ENCODE results near the gene ZNF501. TPM values are rescaled to one million over a fixed set of nuclear protein-coding genes. Genes with fewer than 3 reads are reported as not detected.

Gene ZNF501
- polyA plus RNA-seq, 1 of the 3 experiments (the other 2 are of a cell fraction) = 1.5 TPM

DNA sequence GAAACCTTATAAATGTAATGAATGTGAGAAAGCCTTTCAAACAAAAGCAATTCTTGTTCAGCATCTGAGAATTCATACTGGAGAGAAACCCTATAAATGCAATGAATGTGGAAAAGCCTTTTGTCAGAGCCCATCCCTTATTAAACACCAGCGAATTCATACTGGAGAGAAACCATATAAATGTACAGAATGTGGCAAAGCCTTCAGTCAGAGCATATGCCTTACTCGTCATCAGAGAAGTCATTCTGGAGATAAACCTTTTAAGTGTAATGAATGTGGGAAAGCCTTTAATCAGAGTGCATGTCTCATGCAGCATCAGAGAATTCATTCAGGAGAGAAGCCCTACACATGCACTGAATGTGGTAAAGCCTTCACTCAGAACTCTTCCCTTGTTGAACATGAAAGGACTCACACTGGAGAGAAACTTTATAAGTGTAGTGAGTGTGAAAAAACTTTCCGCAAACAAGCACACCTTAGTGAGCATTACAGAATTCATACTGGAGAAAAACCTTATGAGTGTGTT is 5.3 kb downstream of the ZNF501 start:
- no peak overlapping the region; a peak in 1 of 4 replicates for H3K4me3 ChIP-seq (ENCODE audit: low read depth in 2 of 2, low read length in 1 of 2)
- no peak overlapping the region for H2AFZ ChIP-seq (ENCODE audit: low read depth)
- no peak for DNase-seq
- 60% methylated on average over 3 of the region's 3 CpGs for WGBS (ENCODE audit: low lambda C conversion rate)
- no peaks in the 10 kb centered on the region for H3K79me2 ChIP-seq (ENCODE audit: insufficient read depth)
- no peak overlapping the region for H3K27ac ChIP-seq (ENCODE audit: low read depth in 2 of 2, low read length in 1 of 2)
- H3K27me3 ChIP-seq (ENCODE audit: insufficient read depth) = no peaks in the 10 kb centered on the region
- peaks cover 26 to 30% of the 10 kb centered on the region in 2 experiments for H3K36me3 ChIP-seq (replicated peaks in 1 of 2; ENCODE audit: control insufficient read depth in 1 of 2, insufficient read depth in 2 of 2, low read length in 1 of 2)
- ChIA-PET CTCF (no interaction called here), POLR2A (no interaction called here)
- TF ChIP-seq, protein P1, sequence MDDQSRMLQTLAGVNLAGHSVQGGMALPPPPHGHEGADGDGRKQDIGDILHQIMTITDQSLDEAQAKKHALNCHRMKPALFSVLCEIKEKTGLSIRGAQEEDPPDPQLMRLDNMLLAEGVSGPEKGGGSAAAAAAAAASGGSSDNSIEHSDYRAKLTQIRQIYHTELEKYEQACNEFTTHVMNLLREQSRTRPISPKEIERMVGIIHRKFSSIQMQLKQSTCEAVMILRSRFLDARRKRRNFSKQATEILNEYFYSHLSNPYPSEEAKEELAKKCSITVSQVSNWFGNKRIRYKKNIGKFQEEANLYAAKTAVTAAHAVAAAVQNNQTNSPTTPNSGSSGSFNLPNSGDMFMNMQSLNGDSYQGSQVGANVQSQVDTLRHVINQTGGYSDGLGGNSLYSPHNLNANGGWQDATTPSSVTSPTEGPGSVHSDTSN (IDR thresholded peaks at IDR 0.05) = no peak
- no peak for TF ChIP-seq GABPA (IDR thresholded peaks at IDR 0.05; ENCODE audit: low read depth)
- TF ChIP-seq FOXM1 (IDR thresholded peaks at IDR 0.05; ENCODE audit: low read depth) = no peak
- no peak for TF ChIP-seq YY1 (IDR thresholded peaks at IDR 0.05; ENCODE audit: low read depth)
- TF ChIP-seq NRF1 (IDR thresholded peaks at IDR 0.05; ENCODE audit: low read depth, low read length) = no peak
- no peak for TF ChIP-seq SIN3A (IDR thresholded peaks at IDR 0.05; ENCODE audit: borderline replicate concordance, low read depth, low read length)
- no peak for TF ChIP-seq SMC3 (IDR thresholded peaks at IDR 0.05; ENCODE audit: low read depth, low read length)
- TF ChIP-seq RFX5 (IDR thresholded peaks at IDR 0.05; ENCODE audit: low read length) = no peak
- TF ChIP-seq TCF12 (IDR thresholded peaks at IDR 0.05) = no peak
- no peak for TF ChIP-seq TEAD4 (IDR thresholded peaks at IDR 0.05; ENCODE audit: borderline replicate concordance, insufficient read depth)
- TF ChIP-seq GATA2 (CRISPR knock-in tag; IDR thresholded peaks at IDR 0.05) = no peak
- no peak for TF ChIP-seq RXRA (IDR thresholded peaks at IDR 0.05; ENCODE audit: borderline replicate concordance, low read depth)
- TF ChIP-seq, protein P2, sequence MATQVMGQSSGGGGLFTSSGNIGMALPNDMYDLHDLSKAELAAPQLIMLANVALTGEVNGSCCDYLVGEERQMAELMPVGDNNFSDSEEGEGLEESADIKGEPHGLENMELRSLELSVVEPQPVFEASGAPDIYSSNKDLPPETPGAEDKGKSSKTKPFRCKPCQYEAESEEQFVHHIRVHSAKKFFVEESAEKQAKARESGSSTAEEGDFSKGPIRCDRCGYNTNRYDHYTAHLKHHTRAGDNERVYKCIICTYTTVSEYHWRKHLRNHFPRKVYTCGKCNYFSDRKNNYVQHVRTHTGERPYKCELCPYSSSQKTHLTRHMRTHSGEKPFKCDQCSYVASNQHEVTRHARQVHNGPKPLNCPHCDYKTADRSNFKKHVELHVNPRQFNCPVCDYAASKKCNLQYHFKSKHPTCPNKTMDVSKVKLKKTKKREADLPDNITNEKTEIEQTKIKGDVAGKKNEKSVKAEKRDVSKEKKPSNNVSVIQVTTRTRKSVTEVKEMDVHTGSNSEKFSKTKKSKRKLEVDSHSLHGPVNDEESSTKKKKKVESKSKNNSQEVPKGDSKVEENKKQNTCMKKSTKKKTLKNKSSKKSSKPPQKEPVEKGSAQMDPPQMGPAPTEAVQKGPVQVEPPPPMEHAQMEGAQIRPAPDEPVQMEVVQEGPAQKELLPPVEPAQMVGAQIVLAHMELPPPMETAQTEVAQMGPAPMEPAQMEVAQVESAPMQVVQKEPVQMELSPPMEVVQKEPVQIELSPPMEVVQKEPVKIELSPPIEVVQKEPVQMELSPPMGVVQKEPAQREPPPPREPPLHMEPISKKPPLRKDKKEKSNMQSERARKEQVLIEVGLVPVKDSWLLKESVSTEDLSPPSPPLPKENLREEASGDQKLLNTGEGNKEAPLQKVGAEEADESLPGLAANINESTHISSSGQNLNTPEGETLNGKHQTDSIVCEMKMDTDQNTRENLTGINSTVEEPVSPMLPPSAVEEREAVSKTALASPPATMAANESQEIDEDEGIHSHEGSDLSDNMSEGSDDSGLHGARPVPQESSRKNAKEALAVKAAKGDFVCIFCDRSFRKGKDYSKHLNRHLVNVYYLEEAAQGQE (IDR thresholded peaks at IDR 0.05; ENCODE audit: low read depth, low read length) = no peak
- TF ChIP-seq, protein P3, sequence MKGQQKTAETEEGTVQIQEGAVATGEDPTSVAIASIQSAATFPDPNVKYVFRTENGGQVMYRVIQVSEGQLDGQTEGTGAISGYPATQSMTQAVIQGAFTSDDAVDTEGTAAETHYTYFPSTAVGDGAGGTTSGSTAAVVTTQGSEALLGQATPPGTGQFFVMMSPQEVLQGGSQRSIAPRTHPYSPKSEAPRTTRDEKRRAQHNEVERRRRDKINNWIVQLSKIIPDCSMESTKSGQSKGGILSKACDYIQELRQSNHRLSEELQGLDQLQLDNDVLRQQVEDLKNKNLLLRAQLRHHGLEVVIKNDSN (IDR thresholded peaks at IDR 0.05; ENCODE audit: borderline replicate concordance, low read depth) = no peak
- no peak for TF ChIP-seq EP300 (IDR thresholded peaks at IDR 0.05; ENCODE audit: borderline replicate concordance in 1 of 2, low read depth in 1 of 2, low read length in 1 of 2)
- H3F3A ChIP-seq (replicated peaks; ENCODE audit: insufficient read depth) = no peaks in the 10 kb centered on the region
- no peaks in the 10 kb centered on the region for H3K4me1 ChIP-seq (ENCODE audit: control insufficient read depth in 1 of 2, insufficient read depth in 2 of 2, low read depth in 1 of 2, low read length in 1 of 2)
- no peak overlapping the region for H3K9ac ChIP-seq
- H4K20me1 ChIP-seq (ENCODE audit: insufficient read depth) = no peaks in the 10 kb centered on the region
- H3K9me3 ChIP-seq = peaks cover 48% of the 10 kb centered on the region
- no peak overlapping the region for H3K4me2 ChIP-seq
- H3K9me2 ChIP-seq = no peaks in the 10 kb centered on the region
